CD4-positive, alpha-beta T cell treated with Interleukin-10 for 1 hour (primary cell): ENCODE data around the gene EIF4ENIF1.
"Not testable (repeated sequence)": the region's sequence is repeated elsewhere in the genome, so short reads cannot be mapped to it uniquely, and the experiment has no call there.

Source experiments
- DNase-seq: peaks from one replicate; pipeline ENCODE4 v3.0.0-alpha.2; 2020

EIF4ENIF1 gene

GRCh38 chr22:31489632-31490495, at the start of gene EIF4ENIF1:
Gene EIF4ENIF1 (minus strand): TSS chr22:31489842. CDS start chr22:31488718, 1,124 bp downstream.
- DNase-seq, result peak; percentile 91

- DNase-seq, result no peak
Measured at GRCh38 chr22:31538815-31539214, 49.2 kb upstream of the EIF4ENIF1 start.

- DNase-seq, result peak; percentile 19
Measured at GRCh38 chr22:31537019-31537535, 47.4 kb upstream of the EIF4ENIF1 start.

- no peak for DNase-seq
Measured at GRCh38 chr22:31533374-31533773, 43.7 kb upstream of the EIF4ENIF1 start.

- no peak for DNase-seq
Measured at GRCh38 chr22:31532060-31532459, 42.4 kb upstream of the EIF4ENIF1 start.

GRCh38 chr22:31530823-31531195, 41.2 kb upstream of the EIF4ENIF1 start:
- no peak for DNase-seq

- DNase-seq, result peak; percentile 17
Measured at GRCh38 chr22:31526270-31526669, 36.6 kb upstream of the EIF4ENIF1 start.

- peak; percentile 25 for DNase-seq
Measured at GRCh38 chr22:31524132-31524531, 34.5 kb upstream of the EIF4ENIF1 start.

GRCh38 chr22:31520051-31520450, 30.4 kb upstream of the EIF4ENIF1 start:
- no peak for DNase-seq

GRCh38 chr22:31509061-31509762, 19.6 kb upstream of the EIF4ENIF1 start:
- no peak for DNase-seq

GRCh38 chr22:31508536-31508935, 18.9 kb upstream of the EIF4ENIF1 start:
- no peak for DNase-seq

GRCh38 chr22:31507517-31507916, 17.9 kb upstream of the EIF4ENIF1 start:
- DNase-seq, result not testable (repeated sequence)

- DNase-seq, result no peak
Measured at GRCh38 chr22:31504282-31504681, 14.6 kb upstream of the EIF4ENIF1 start.

- no peak for DNase-seq
Measured at GRCh38 chr22:31503211-31503964, 13.7 kb upstream of the EIF4ENIF1 start.

- DNase-seq, result no peak
Measured at GRCh38 chr22:31501738-31502137, 12.1 kb upstream of the EIF4ENIF1 start.

GRCh38 chr22:31497148-31497938, 7.7 kb upstream of the EIF4ENIF1 start:
- peak; percentile 60 for DNase-seq

GRCh38 chr22:31496735-31497146, 7.1 kb upstream of the EIF4ENIF1 start:
- peak; percentile 46 for DNase-seq

- peak; percentile 95 for DNase-seq
Measured at GRCh38 chr22:31496007-31496734, 6.5 kb upstream of the EIF4ENIF1 start, which contains the start of gene SFI1. Gene SFI1 (plus strand): TSS chr22:31496536. CDS start chr22:31508285, 11,749 bp downstream.

- DNase-seq, result no peak
Measured at GRCh38 chr22:31495343-31495742, 5.7 kb upstream of the EIF4ENIF1 start.

GRCh38 chr22:31493355-31493754, 3.7 kb upstream of the EIF4ENIF1 start:
- not testable (repeated sequence) for DNase-seq

- no peak for DNase-seq
Measured at GRCh38 chr22:31492151-31492550, 2.5 kb upstream of the EIF4ENIF1 start.
